Stimulated activated CD8-positive, alpha-beta memory T cell treated with anti-CD3 and anti-CD28 coated beads, Interleukin-15, amount 100 ng/mL, for 24 hours (primary cell): ENCODE data around the gene PIAS4.
"Not testable (repeated sequence)": the region's sequence is repeated elsewhere in the genome, so short reads cannot be mapped to it uniquely, and the experiment has no call there.

Experiments used
- DNase-seq: peaks from one replicate; pipeline ENCODE4 v3.0.0-alpha.2; 2020; ENCODE audit warnings: low read depth

The PIAS4 gene

DNA sequence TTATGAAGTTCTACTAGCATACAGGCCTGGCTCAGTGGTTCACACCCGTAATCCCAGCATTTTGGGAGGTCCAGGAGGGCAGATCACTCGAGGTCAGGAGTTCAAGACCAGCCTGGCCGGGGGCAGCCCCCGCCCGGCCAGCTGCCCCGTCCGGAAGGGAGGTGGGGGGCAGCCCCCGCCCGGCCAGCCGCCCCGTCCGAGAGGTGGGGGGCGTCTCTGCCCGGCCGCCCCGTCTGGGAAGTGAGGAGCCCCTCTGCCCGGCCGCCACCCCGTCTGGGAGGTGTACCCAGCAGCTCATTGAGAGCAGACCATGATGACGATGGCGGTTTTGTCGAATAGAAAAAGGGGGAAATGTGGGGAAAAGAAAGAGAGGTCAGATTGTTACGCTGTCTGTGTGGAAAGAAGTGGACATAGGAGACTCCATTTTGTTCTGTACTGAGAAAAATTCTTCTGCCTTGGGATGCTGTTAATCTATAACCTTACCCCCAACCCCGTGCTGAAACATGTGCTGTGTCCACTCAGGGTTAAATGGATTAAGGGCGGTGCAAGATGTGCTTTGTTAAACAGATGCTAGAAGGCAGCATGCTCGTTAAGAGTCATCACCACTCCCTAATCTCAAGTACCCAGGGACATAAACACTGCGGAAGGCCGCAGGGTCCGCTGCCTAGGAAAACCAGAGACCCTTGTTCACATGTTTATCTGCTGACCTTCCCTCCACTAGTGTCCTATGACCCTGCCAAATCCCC lies 8.7 kb upstream of the PIAS4 start:
- DNase-seq: not testable (repeated sequence)

- DNase-seq: not testable (repeated sequence)
Observed at GRCh38 chr19:4000798-4001197, 6.7 kb upstream of the PIAS4 start.

DNA sequence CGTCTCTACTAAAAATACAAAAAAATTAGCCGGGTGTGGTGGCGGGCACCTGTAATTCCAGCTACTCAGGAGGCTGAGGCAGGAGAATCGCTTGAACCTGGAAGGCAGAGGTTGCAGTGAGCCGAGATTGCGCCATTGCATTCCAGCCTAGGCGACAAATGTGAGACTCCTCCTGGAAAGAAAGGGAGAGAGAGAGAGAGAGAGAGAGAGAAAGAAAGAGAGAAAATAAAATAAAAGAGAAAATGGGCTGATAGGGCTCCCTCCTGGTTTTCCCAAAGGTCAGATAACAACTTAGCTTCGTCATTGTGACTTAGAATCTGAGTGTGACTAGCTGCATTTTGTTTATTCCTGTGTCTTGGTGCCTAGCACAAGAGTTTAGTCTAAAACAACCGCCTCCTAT lies 2.1 kb upstream of the PIAS4 start:
- not testable (repeated sequence) for DNase-seq

GRCh38 chr19:4007836-4008539 lies 452 bp downstream of the PIAS4 start:
- no peak for DNase-seq

DNA sequence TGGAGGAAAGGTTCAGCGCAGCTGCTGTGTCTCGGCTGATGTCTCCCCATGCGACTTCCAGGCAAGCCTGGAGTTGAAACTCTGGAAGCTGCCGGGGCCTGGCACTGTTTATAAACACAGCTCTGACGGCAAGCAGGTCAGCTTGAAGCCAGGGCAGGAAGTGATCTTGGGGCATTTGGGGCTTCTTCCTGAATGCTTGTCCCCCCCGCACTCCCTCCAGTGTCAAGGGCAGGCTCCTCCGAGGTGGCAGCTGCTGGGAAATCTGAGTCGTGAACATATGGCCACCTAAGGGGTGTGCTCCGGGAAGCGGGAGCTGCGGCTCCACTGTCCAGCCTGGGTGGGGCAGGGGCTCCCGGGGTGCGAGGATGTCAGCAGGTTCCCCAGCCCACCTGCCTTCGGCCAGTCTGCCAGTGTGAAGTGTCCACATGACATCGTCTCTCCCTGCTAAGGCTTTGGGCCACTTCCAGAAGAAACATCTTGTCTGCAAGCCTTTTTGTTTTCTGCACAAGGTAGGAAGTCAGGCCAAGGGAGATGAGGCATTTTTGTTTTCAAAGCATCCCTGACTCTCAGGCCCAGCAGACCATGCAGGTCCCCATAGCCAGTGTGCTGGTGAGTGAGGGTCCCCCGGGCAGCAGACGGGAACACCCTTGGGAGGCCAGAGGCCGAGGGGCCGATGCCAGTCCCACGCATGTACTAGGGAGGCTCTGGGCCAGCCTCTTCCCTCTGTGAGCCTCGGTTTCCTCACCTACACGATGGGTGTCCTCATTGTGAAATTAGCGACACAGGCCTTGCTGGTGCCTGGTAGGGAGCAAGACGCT lies 2.7 kb downstream of the PIAS4 start:
- no peak for DNase-seq

DNA sequence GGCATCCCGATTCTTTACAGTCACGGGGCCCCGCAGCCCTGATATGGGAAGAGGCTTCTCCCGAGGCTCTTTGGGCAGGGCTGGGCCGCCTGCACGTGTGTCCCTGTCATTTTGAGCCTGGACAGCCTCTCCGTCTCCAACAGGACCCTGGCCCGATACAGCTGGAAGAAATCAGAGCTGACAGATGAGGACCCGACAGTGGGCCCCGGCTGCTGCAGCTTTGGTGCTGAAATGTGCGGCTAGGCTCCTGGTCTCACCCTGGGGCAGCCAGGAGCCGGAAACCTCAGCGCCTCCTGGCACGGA lies 3.2 kb downstream of the PIAS4 start:
- no peak for DNase-seq

DNA sequence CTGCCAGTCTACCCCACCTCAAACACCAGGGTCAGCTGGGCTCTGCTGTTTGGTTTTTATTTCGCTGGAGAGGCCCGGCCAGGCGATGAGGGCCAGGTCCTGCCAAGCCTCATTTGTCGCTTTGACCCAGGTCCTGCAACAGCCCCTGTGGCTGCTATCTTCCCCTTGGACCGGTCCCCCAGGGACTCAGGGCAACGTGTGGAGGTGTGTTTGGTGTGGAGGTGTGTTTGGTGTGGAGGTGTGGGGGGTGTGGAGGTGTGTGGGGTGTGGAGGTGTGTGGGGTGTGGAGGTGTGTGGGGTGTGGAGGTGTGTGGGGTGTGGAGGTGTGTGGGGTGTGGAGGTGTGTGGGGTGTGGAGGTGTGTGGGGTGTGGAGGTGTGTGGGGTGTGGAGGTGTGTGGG lies 3.9 kb downstream of the PIAS4 start:
- not testable (repeated sequence) for DNase-seq

GRCh38 chr19:4012092-4012974 lies 4.8 kb downstream of the PIAS4 start:
- DNase-seq: no peak

DNA sequence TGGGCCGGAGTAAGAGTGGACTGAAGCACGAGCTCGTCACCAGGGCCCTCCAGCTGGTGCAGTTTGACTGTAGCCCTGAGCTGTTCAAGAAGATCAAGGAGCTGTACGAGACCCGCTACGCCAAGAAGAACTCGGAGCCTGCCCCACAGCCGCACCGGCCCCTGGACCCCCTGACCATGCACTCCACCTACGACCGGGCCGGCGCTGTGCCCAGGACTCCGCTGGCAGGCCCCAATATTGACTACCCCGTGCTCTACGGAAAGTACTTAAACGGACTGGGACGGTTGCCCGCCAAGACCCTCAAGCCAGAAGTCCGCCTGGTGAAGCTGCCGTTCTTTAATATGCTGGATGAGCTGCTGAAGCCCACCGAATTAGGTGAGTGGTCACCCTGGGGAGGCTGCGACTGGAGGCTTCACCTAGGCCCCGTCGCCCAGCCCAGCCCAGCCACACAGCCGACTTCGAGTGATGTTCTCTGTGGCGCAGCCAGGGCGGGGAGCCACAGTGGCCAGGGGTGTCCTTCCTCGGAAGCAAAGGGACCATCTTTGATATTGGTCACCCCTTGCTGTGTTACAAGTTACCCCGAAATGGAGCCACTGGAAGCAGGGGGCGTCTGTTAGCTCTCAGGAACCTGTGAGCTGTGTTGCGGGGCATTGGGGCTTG lies 5.6 kb downstream of the PIAS4 start:
- DNase-seq: no peak

- DNase-seq: no peak
Observed at GRCh38 chr19:4013886-4014540, 6.5 kb downstream of the PIAS4 start.

- DNase-seq: no peak
Observed at GRCh38 chr19:4014541-4015491, 7.3 kb downstream of the PIAS4 start.

GRCh38 chr19:4015705-4016402 lies 8.3 kb downstream of the PIAS4 start:
- DNase-seq: no peak

DNA sequence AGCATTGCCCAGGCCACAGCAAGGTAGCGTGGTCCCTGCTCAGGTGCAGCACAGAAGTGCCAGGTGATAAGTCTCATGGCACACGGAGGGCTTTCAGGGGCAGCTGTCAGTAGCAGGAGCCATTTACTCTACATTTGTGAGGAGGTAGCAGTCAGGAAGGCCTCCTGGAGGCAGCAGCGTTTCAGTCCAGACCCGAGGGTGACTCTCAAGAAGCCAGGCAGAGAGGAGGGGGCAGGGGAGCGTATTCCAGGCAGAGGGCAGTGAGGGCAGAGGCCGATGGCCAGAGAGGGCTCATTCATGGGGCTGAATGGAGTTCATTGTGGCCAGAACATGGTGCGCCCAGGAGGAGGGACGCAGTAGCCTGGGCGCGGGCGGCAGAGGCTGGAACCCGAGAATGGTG lies 8.9 kb downstream of the PIAS4 start:
- DNase-seq: no peak

GRCh38 chr19:4016903-4017638 lies 9.5 kb downstream of the PIAS4 start:
- no peak for DNase-seq

- no peak for DNase-seq
Observed at GRCh38 chr19:4018140-4018613, 10.6 kb downstream of the PIAS4 start.

GRCh38 chr19:4018775-4019504 lies 11.4 kb downstream of the PIAS4 start:
- no peak for DNase-seq

DNA sequence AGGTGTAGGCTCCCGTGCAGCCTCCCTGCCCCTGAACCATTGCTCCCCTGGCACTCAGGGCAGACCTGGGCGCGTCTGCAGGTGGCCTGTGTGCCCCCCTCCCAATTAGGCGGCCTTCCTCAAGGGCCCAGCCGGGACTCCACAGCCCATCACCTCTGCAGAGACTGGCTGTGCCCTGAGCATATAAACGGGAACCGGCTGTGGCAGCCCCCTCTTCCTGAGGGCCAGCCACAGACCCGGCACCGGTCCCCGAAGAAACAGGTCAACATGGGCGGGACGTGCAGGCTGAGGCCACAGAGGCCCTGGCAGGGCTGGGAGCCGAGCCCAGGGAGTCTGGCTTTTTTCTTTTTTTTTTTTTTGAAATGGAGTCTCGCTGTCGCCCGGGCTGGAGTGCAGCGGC lies 12.0 kb downstream of the PIAS4 start:
- DNase-seq: no peak
